ENCODE results near the gene MSX2.

Gene MSX2

GRCh38 chr5:174719793-174720611 lies 4.4 kb upstream of the MSX2 start:
- DNase-seq = no peak

- no peak for DNase-seq
Measured at GRCh38 chr5:174720612-174721529, 3.5 kb upstream of the MSX2 start.

- DNase-seq = no peak
Measured at GRCh38 chr5:174721530-174722432, 2.6 kb upstream of the MSX2 start.

GRCh38 chr5:174722500-174722899 lies 1.9 kb upstream of the MSX2 start:
- DNase-seq = no peak

- DNase-seq = no peak
Measured at GRCh38 chr5:174723315-174723978, 935 bp upstream of the MSX2 start.

- no peak for DNase-seq
Measured at GRCh38 chr5:174723979-174724483, 351 bp upstream of the MSX2 start.

- DNase-seq = no peak
Measured at GRCh38 chr5:174725261-174725990, 1.0 kb downstream of the MSX2 start.

GRCh38 chr5:174725991-174726601 lies 1.7 kb downstream of the MSX2 start:
- DNase-seq = no peak

GRCh38 chr5:174726916-174727793 lies 2.8 kb downstream of the MSX2 start:
- DNase-seq = no peak

- no peak for DNase-seq
Measured at GRCh38 chr5:174727794-174728680, 3.7 kb downstream of the MSX2 start.

GRCh38 chr5:174729075-174729680 lies 4.8 kb downstream of the MSX2 start:
- no peak for DNase-seq

- DNase-seq = no peak
Measured at GRCh38 chr5:174731214-174732035, 7.0 kb downstream of the MSX2 start.

- DNase-seq = no peak
Measured at GRCh38 chr5:174732036-174733020, 7.9 kb downstream of the MSX2 start.

GRCh38 chr5:174733091-174733690 lies 8.8 kb downstream of the MSX2 start:
- DNase-seq = no peak

- no peak for DNase-seq
Measured at GRCh38 chr5:174733836-174734235, 9.5 kb downstream of the MSX2 start.
